GM12873 (cell line): ENCODE results near the gene TBX22.

ENCODE experiments used
- CTCF ChIP-seq: IDR thresholded peaks from 2 replicates; pipeline ENCODE4 v1.5.1; 2012; ENCODE audit warnings: low read depth, mild to moderate bottlenecking, moderate library complexity, low read length, control low read depth; ENCODE audit not compliant: insufficient read depth; ENCODE audit errors: missing control alignments

TBX22 gene

GRCh38 chrX:80022363-80023031 lies 7.9 kb downstream of the TBX22 start:
- no peak for TF ChIP-seq CTCF

GRCh38 chrX:80026116-80026515 lies 11.6 kb downstream of the TBX22 start:
- TF ChIP-seq CTCF, result no peak
